GF-D8 (cell line): ENCODE results near the gene SYDE1.

Experiments
- DNase-seq: peaks from one replicate; lab custom pipeline; 2025; lab: John Stamatoyannopoulos, UW

The SYDE1 gene

GRCh38 chr19:15124572-15125231 lies 17.5 kb downstream of the SYDE1 start:
- DNase-seq: no peak

GRCh38 chr19:15125232-15126067 lies 18.2 kb downstream of the SYDE1 start:
- DNase-seq: peak; percentile 96

- no peak for DNase-seq
Measured at GRCh38 chr19:15126131-15126910, 19.1 kb downstream of the SYDE1 start.

GRCh38 chr19:15128162-15128770 lies 21.1 kb downstream of the SYDE1 start:
- no peak for DNase-seq

- no peak for DNase-seq
Measured at GRCh38 chr19:15129856-15130585, 22.8 kb downstream of the SYDE1 start.

- DNase-seq: no peak
Measured at GRCh38 chr19:15136234-15136954, 29.2 kb downstream of the SYDE1 start.

- DNase-seq: no peak
Measured at GRCh38 chr19:15137777-15138176, 30.6 kb downstream of the SYDE1 start.

GRCh38 chr19:15138427-15138826 lies 31.2 kb downstream of the SYDE1 start:
- no peak for DNase-seq

- no peak for DNase-seq
Measured at GRCh38 chr19:15141143-15141542, 33.9 kb downstream of the SYDE1 start.

- no peak for DNase-seq
Measured at GRCh38 chr19:15142313-15142712, 35.1 kb downstream of the SYDE1 start.

- no peak for DNase-seq
Measured at GRCh38 chr19:15144046-15144646, 36.9 kb downstream of the SYDE1 start.

GRCh38 chr19:15147090-15147489 lies 39.9 kb downstream of the SYDE1 start:
- DNase-seq: no peak

GRCh38 chr19:15149737-15150136 lies 42.5 kb downstream of the SYDE1 start:
- no peak for DNase-seq

GRCh38 chr19:15154002-15154612 lies 46.9 kb downstream of the SYDE1 start:
- DNase-seq: no peak

- DNase-seq: no peak
Measured at GRCh38 chr19:15155296-15155695, 48.1 kb downstream of the SYDE1 start.

GRCh38 chr19:15156391-15156790 lies 49.2 kb downstream of the SYDE1 start:
- DNase-seq: no peak

- no peak for DNase-seq
Measured at GRCh38 chr19:15159251-15159650, 52.0 kb downstream of the SYDE1 start.

GRCh38 chr19:15161028-15161984 lies 54.1 kb downstream of the SYDE1 start:
- DNase-seq: no peak
